GM21786 (cell line): ENCODE results near the gene NCAPD2.
"Not testable (repeated sequence)": the region's sequence is repeated elsewhere in the genome, so short reads cannot be mapped to it uniquely, and the experiment has no call there.

Experiments used
- ATAC-seq: cut with Tn5 transposase; IDR thresholded peaks from one replicate; pipeline ENCODE4 v1.9.1; 2021; ENCODE audit not compliant: unreplicated experiment

Gene NCAPD2

GRCh38 chr12:6489449-6489848, 4.5 kb upstream of the NCAPD2 start:
- ATAC-seq: no peak

GRCh38 chr12:6490673-6491072, 3.2 kb upstream of the NCAPD2 start:
- not testable (repeated sequence) for ATAC-seq

GRCh38 chr12:6492838-6493496, 935 bp upstream of the NCAPD2 start, which contains the start of gene MRPL51:
TSS of gene MRPL51 (minus strand) at chr12:6493262. CDS start at chr12:6493136, 126 bp downstream.
- ATAC-seq: peak; percentile 64

- ATAC-seq: no peak
Observed at GRCh38 chr12:6494258-6494743, 399 bp downstream of the NCAPD2 start.

GRCh38 chr12:6494968-6495367, 1.1 kb downstream of the NCAPD2 start:
- ATAC-seq: no peak

- not testable (repeated sequence) for ATAC-seq
Observed at GRCh38 chr12:6497291-6497690, 3.4 kb downstream of the NCAPD2 start.

GRCh38 chr12:6500466-6500865, 6.6 kb downstream of the NCAPD2 start:
- ATAC-seq: no peak

- no peak for ATAC-seq
Observed at GRCh38 chr12:6507102-6507998, 13.4 kb downstream of the NCAPD2 start.

- no peak for ATAC-seq
Observed at GRCh38 chr12:6508087-6508486, 14.2 kb downstream of the NCAPD2 start.

- no peak for ATAC-seq
Observed at GRCh38 chr12:6520186-6520585, 26.3 kb downstream of the NCAPD2 start.

- no peak for ATAC-seq
Observed at GRCh38 chr12:6522193-6522592, 28.3 kb downstream of the NCAPD2 start.

GRCh38 chr12:6523708-6524107, 29.8 kb downstream of the NCAPD2 start:
- no peak for ATAC-seq

- no peak for ATAC-seq
Observed at GRCh38 chr12:6524648-6525047, 30.7 kb downstream of the NCAPD2 start.

- no peak for ATAC-seq
Observed at GRCh38 chr12:6526201-6526600, 32.3 kb downstream of the NCAPD2 start.

GRCh38 chr12:6526766-6527525, 33.0 kb downstream of the NCAPD2 start:
- no peak for ATAC-seq

GRCh38 chr12:6527711-6528110, 33.8 kb downstream of the NCAPD2 start:
- ATAC-seq: no peak

GRCh38 chr12:6528539-6529235, 34.8 kb downstream of the NCAPD2 start:
- ATAC-seq: no peak

GRCh38 chr12:6529291-6529737, 35.4 kb downstream of the NCAPD2 start:
- ATAC-seq: no peak

GRCh38 chr12:6530576-6531260, 36.8 kb downstream of the NCAPD2 start:
- no peak for ATAC-seq
